Bronchial epithelial cell (primary cell): Measurements from ENCODE around the gene PLCG2. TPM values are rescaled to one million over a fixed set of nuclear protein-coding genes. Genes with fewer than 3 reads are reported as not detected.

Experiments
- DNase-seq: peaks from one replicate; pipeline ENCODE4 v3.0.0-alpha.2; 2010; ENCODE audit warnings: low read depth
- FAIRE-seq: peaks from 2 replicates; lab custom pipeline; 2011; peaks lifted over from hg19 to GRCh38; lab: Jason Lieb, UNC
- H3K27me3 ChIP-seq: 2 replicates; pipeline ENCODE4 v1.5.1; 2011; ENCODE audit warnings: low read length; ENCODE audit not compliant: control insufficient read depth, insufficient read depth
- H3K36me3 ChIP-seq: 2 replicates; pipeline ENCODE4 v1.5.1; 2011; ENCODE audit warnings: low read length; ENCODE audit not compliant: control insufficient read depth, insufficient read depth
- H3K4me3 ChIP-seq: 2 replicates; pipeline ENCODE4 v1.5.1; 2011; ENCODE audit warnings: mild to moderate bottlenecking, low read depth, low read length, control low read depth
- total RNA-seq: library from RNA; depleted of rRNA; stranded (reverse); fragments of >200 nt; gene quantifications from 2 replicates; pipeline ENCODE4 v1.2.1, GENCODE V29; 2014
- TF ChIP-seq, protein P1 (sequence below): IDR thresholded peaks from 2 replicates; pipeline ENCODE4 v1.5.1; 2011; ENCODE audit warnings: mild to moderate bottlenecking, moderate library complexity, low read length, control low read depth, inconsistent platforms; ENCODE audit not compliant: insufficient read depth, severe bottlenecking

PLCG2 gene
- total RNA-seq, 1 donor from 2014 or later: 1.8 TPM

DNA sequence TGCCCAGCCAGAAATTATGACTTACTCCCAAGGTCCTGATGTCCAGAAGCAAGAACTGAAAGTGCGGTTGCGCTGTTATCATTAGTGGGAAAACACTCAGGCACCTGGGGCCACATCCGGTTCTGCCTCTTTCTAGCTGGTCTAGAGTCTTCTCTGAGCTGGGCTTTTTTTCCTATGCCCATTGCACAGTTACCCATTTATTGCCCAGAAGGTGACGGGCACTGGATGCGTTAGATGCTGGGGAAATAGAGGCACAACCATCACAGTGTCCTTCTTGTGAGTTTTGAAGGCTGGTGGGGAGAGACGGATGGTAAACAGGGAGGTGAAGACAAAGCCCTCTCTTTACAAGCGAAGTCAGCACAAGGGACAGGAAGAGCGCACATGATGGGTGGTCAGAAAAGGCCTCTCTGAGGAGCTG is 37.7 kb downstream of the PLCG2 start:
- Histone ChIP-seq H3K36me3 (no peaks in the 10 kb centered on the region), H3K27me3 (no peaks in the 10 kb centered on the region), H3K4me3 (no peak overlapping the region)
- TF ChIP-seq, protein P1, sequence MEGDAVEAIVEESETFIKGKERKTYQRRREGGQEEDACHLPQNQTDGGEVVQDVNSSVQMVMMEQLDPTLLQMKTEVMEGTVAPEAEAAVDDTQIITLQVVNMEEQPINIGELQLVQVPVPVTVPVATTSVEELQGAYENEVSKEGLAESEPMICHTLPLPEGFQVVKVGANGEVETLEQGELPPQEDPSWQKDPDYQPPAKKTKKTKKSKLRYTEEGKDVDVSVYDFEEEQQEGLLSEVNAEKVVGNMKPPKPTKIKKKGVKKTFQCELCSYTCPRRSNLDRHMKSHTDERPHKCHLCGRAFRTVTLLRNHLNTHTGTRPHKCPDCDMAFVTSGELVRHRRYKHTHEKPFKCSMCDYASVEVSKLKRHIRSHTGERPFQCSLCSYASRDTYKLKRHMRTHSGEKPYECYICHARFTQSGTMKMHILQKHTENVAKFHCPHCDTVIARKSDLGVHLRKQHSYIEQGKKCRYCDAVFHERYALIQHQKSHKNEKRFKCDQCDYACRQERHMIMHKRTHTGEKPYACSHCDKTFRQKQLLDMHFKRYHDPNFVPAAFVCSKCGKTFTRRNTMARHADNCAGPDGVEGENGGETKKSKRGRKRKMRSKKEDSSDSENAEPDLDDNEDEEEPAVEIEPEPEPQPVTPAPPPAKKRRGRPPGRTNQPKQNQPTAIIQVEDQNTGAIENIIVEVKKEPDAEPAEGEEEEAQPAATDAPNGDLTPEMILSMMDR: no peak
- FAIRE-seq: no peak
- DNase-seq: no peak

DNA sequence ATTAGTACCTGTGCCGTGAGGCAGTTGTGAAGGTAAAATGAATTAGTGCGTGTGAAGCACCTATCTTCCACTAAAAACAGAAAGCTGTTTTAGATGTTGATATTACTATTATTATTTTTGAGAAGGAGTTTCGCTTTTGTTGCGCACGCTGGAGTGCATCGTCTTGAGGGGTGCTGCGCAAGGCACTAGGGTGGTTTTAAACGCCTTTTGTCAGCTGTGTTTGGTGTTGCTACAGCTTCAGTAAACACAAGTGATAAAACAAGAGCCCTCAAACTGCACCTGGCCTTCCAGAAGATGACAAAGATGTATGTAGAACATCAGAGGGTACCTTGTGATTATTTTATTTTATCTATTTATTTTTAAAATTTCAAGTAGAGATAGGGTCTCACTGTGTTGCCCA is 38.2 kb downstream of the PLCG2 start:
- DNase-seq (no peak), FAIRE-seq (no peak)
- TF ChIP-seq, protein P1: no peak

DNA sequence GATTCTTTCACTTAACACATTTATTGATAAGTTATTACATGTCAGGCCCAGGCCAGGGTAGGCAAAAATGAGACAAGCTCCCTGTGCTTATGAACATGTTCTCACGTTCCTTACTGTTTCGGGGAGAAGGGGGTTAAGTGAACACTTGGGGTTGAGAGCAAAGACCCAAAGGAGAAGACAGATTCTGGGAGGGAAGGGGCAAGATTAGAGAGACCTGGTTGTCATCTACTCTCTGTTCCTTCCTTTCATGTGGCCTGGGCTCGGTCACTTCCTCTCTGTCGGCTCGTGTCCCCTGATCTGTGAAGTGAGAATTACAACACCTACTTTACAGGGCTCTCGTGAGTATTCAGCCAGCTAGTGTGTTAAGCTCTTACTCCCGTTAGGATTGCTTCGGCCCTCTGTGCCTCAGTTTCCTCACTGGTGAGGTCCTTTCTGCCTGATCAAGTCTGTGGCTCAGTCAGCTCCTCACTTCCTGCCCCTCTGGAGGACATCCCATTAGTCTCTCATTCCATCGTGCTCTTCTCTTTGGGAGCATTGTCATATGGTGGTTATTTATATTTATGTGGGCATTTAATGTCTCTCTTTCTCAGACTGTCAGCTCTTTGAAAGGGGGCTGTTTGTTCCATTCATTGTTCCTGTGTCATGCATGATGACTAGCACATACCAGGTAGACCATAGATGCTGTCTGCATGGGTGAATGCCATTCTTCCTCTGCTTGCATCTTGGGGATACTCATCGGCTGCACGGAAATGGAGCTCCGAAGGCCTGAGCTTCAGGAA is 38.9 kb downstream of the PLCG2 start:
- H3K36me3 ChIP-seq: no peaks in the 10 kb centered on the region
- FAIRE-seq (no peak), DNase-seq (no peak)
- H3K4me3 ChIP-seq: no peak overlapping the region
- TF ChIP-seq, protein P1: no peak
- no peaks in the 10 kb centered on the region for H3K27me3 ChIP-seq

More for the DNA sequence above, 38.2 kb downstream of the PLCG2 start:
- H3K4me3 ChIP-seq: no peak overlapping the region
- H3K36me3 ChIP-seq: no peaks in the 10 kb centered on the region
- no peaks in the 10 kb centered on the region for H3K27me3 ChIP-seq

DNA sequence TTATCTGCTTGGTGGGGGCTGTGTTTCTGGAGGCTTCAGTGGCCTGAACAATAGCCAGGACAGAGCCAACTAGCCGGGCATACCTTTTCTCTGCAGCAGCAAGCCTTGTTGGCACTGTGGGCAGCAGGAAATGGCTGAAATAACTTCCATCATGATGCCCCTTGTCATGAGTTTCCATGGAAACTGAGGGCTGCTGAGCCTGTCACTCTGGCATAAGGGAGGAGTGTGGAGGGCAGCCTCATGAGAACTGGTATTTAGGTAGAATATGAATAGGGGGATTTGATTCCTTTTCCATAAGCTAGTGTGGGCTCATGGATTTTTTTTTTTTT is 39.4 kb downstream of the PLCG2 start:
- FAIRE-seq (no peak), DNase-seq (no peak)
- Histone ChIP-seq H3K36me3 (no peaks in the 10 kb centered on the region), H3K27me3 (no peaks in the 10 kb centered on the region), H3K4me3 (no peak overlapping the region)
- TF ChIP-seq, protein P1: no peak

DNA sequence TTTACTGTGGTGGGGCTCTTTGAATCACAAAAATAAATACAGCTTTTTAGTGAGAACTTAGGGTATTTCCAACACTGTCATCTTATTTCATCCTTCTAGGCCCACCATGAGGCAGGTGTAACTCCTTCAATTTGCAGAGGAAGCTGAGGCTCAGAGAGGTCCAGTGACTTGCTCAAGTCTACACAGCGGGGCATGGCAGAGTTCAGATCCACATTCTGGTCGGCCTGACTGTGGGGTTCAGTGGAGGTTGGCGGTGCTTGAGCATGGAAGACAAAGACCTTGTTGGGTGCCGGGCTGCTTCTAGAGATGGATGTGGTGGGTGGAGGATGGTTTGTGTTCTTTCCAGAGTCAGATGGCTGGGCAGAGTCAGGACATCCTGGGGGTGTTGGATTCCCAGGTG is 39.8 kb downstream of the PLCG2 start:
- Histone ChIP-seq H3K27me3 (no peaks in the 10 kb centered on the region), H3K4me3 (no peak overlapping the region), H3K36me3 (no peaks in the 10 kb centered on the region)
- TF ChIP-seq, protein P1: no peak
- DNase-seq (no peak), FAIRE-seq (no peak)
